ENCODE results near the gene CCDC9B.

CCDC9B gene

GRCh38 chr15:40287505-40287904, 53.2 kb downstream of the CCDC9B start:
- no peak for DNase-seq

GRCh38 chr15:40286794-40287193, 53.9 kb downstream of the CCDC9B start:
- DNase-seq = no peak

GRCh38 chr15:40286061-40286532, 54.6 kb downstream of the CCDC9B start:
- DNase-seq = no peak

- DNase-seq = no peak
These were observed 55.2 kb downstream of the CCDC9B start for GRCh38 chr15:40285554-40286011.

- DNase-seq = no peak
These were observed 55.6 kb downstream of the CCDC9B start for GRCh38 chr15:40285151-40285550.

- DNase-seq = no peak
These were observed 57.0 kb downstream of the CCDC9B start for GRCh38 chr15:40283615-40284300.

GRCh38 chr15:40282869-40283614, 57.7 kb downstream of the CCDC9B start, which contains the start of gene ANKRD63:
ANKRD63 (minus strand) TSS chr15:40283064; CDS start chr15:40282586, 478 bp downstream.
- no peak for DNase-seq

GRCh38 chr15:40282147-40282868, 58.4 kb downstream of the CCDC9B start:
- no peak for DNase-seq

GRCh38 chr15:40281801-40282146, 59.0 kb downstream of the CCDC9B start:
- no peak for DNase-seq
